DND-41 (cell line): ENCODE data around the gene BMP7.

Source experiments
- ATAC-seq: fragments of 200-7000 bp; cut with Tn5 transposase; 3 replicates; pipeline ENCODE4 v1.9.1; 2021; ENCODE audit warnings: low read depth; ENCODE audit not compliant: insufficient read depth
- DNase-seq: peaks from one replicate; pipeline ENCODE4 v3.0.0-alpha.2; 2020
- H2AFZ ChIP-seq: 2 replicates; pipeline ENCODE4 v1.6.0; 2012; ENCODE audit warnings: low read depth, low read length
- H3K27ac ChIP-seq: 2 replicates; pipeline ENCODE4 v1.5.1; 2012; ENCODE audit warnings: low read length, inconsistent platforms
- H3K27me3 ChIP-seq: fragments of 200-600 bp; sonication (generic); 2 replicates; pipeline ENCODE4 v1.6.0; 2012; ENCODE audit warnings: low read length, mild to moderate bottlenecking, inconsistent platforms; ENCODE audit not compliant: insufficient read depth, poor library complexity
- H3K36me3 ChIP-seq: 2 replicates; pipeline ENCODE4 v1.5.1; 2012; ENCODE audit warnings: low read length, inconsistent platforms; ENCODE audit not compliant: insufficient read depth
- H3K4me1 ChIP-seq: 2 replicates; pipeline ENCODE4 v1.5.1; 2012; ENCODE audit warnings: mild to moderate bottlenecking, low read length; ENCODE audit not compliant: insufficient read depth
- H3K4me2 ChIP-seq: 2 replicates; pipeline ENCODE4 v1.6.0; 2012; ENCODE audit warnings: mild to moderate bottlenecking, moderate library complexity, low read length, inconsistent platforms; ENCODE audit not compliant: insufficient read depth
- H3K4me3 ChIP-seq, 2 experiments: fragments of 200-600 bp in 1 of 2; shearing (Covaris generic) in 1 of 2; 2 replicates each; pipeline ENCODE4 v1.5.1; 2012 to 2016; ENCODE audit warnings: inconsistent platforms in 2 of 2, low read length in 2 of 2, mild to moderate bottlenecking in 2 of 2, low read depth in 1 of 2, moderate library complexity in 1 of 2
- H3K79me2 ChIP-seq: 2 replicates; pipeline ENCODE4 v1.6.0; 2012; ENCODE audit warnings: low read length, inconsistent platforms; ENCODE audit not compliant: insufficient read depth
- H3K9ac ChIP-seq: 2 replicates; pipeline ENCODE4 v1.6.0; 2012; ENCODE audit warnings: low read depth, mild to moderate bottlenecking, inconsistent platforms, low read length, moderate library complexity
- H3K9me3 ChIP-seq: 2 replicates; pipeline ENCODE4 v1.5.1; 2012; ENCODE audit warnings: low read length, moderate library complexity, mild to moderate bottlenecking, inconsistent platforms; ENCODE audit not compliant: insufficient read depth, severe bottlenecking
- H4K20me1 ChIP-seq: 2 replicates; pipeline ENCODE4 v1.6.0; 2012; ENCODE audit warnings: low read length; ENCODE audit not compliant: insufficient read depth
- CTCF ChIP-seq: IDR thresholded peaks from 2 replicates; pipeline ENCODE4 v1.5.1; 2012; ENCODE audit warnings: borderline replicate concordance, low read length, moderate library complexity, mild to moderate bottlenecking; ENCODE audit not compliant: poor library complexity, severe bottlenecking; ENCODE audit errors: extremely low read depth
- EZH2 ChIP-seq: IDR thresholded peaks from 3 replicates; pipeline ENCODE4 v1.6.1; 2012; ENCODE audit warnings: borderline replicate concordance, low read depth, mild to moderate bottlenecking, moderate library complexity, low read length, inconsistent platforms; ENCODE audit not compliant: severe bottlenecking

The BMP7 gene

GRCh38 chr20:57163041-57163440 lies 103.4 kb downstream of the BMP7 start:
- Histone ChIP-seq H3K4me3 (no peak overlapping the region), H3K36me3 (no peaks in the 10 kb centered on the region), H3K27ac (no peak overlapping the region), H4K20me1 (0 out of 2 replicates have a peak, but pooled peaks cover 3% of the 10 kb centered on the region), H3K79me2 (no peaks in the 10 kb centered on the region), H2AFZ (no peak overlapping the region), H3K4me2 (no peak overlapping the region), H3K4me1 (no peaks in the 10 kb centered on the region), H3K9ac (no peak overlapping the region), H3K9me3 (no peaks in the 10 kb centered on the region), H3K27me3 (no peaks in the 10 kb centered on the region)
- ATAC-seq (no peak), DNase-seq (no peak)
- no peak for TF ChIP-seq CTCF
- no peak for TF ChIP-seq EZH2

GRCh38 chr20:57162362-57162652 lies 104.1 kb downstream of the BMP7 start:
- Histone ChIP-seq H3K9me3 (no peaks in the 10 kb centered on the region), H3K27me3 (no peaks in the 10 kb centered on the region), H3K4me3 (no peak overlapping the region), H3K4me2 (no peak overlapping the region), H3K27ac (no peak overlapping the region), H3K79me2 (no peaks in the 10 kb centered on the region), H2AFZ (no peak overlapping the region), H4K20me1 (0 out of 2 replicates have a peak, but pooled peaks cover 3% of the 10 kb centered on the region), H3K9ac (no peak overlapping the region), H3K4me1 (no peaks in the 10 kb centered on the region), H3K36me3 (no peaks in the 10 kb centered on the region)
- ATAC-seq (no peak), DNase-seq (no peak)
- TF ChIP-seq EZH2, result no peak

GRCh38 chr20:57161478-57162361 lies 104.7 kb downstream of the BMP7 start:
- Histone ChIP-seq H3K4me2 (no peak overlapping the region), H3K4me3 (no peak overlapping the region), H3K27me3 (no peaks in the 10 kb centered on the region), H3K9ac (no peak overlapping the region), H2AFZ (no peak overlapping the region), H3K9me3 (no peaks in the 10 kb centered on the region), H3K36me3 (no peaks in the 10 kb centered on the region), H3K27ac (no peak overlapping the region), H3K4me1 (no peaks in the 10 kb centered on the region), H4K20me1 (0 out of 2 replicates have a peak, but pooled peaks cover 3% of the 10 kb centered on the region), H3K79me2 (no peaks in the 10 kb centered on the region)
- no peak for DNase-seq
- TF ChIP-seq EZH2 (no peak), CTCF (no peak)
- ATAC-seq, result no peak

GRCh38 chr20:57160985-57161384 lies 105.5 kb downstream of the BMP7 start:
- H3K4me2 ChIP-seq, result no peak overlapping the region
- ATAC-seq (no peak), DNase-seq (no peak)
- H3K9me3 ChIP-seq, result no peaks in the 10 kb centered on the region
- H3K4me1 ChIP-seq, result no peaks in the 10 kb centered on the region
- no peaks in the 10 kb centered on the region for H3K36me3 ChIP-seq
- H3K4me3 ChIP-seq, result no peak overlapping the region
- H3K27ac ChIP-seq, result no peak overlapping the region
- no peaks in the 10 kb centered on the region for H3K79me2 ChIP-seq
- TF ChIP-seq EZH2, result no peak
- TF ChIP-seq CTCF, result no peak
- no peak overlapping the region for H3K9ac ChIP-seq
- H2AFZ ChIP-seq, result no peak overlapping the region
- H3K27me3 ChIP-seq, result peaks cover 3% of the 10 kb centered on the region
- 0 out of 2 replicates have a peak, but pooled peaks cover 3% of the 10 kb centered on the region for H4K20me1 ChIP-seq
